ENCODE measurements around the gene TNNI3K. TPM values are rescaled to one million over a fixed set of nuclear protein-coding genes. Genes with fewer than 3 reads are reported as not detected.

The TNNI3K gene
- total RNA-seq, 1 donor from 2014 or later = not detected

DNA sequence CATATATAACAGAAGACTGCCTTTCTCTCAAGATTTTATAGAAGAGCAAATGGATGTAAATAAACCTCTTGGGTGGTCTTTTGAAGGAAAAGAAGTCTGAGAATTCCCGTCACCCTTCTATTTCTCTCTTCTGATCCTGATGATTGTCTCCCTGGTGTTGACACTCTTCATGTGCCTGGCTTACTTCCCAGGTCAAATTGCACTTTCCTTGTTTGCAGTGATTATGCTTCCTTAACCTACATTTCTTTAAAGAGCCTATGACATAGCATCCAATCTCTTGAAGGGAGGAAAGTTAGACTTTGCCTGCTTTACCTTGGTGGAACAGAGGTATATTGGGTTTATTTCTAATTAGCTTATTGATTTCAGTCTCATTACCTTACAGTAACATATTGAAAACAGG lies 197.1 kb downstream of the TNNI3K start:
- intact Hi-C loops (cut with micrococcal nuclease) = no loop called here

- intact Hi-C loops (cut with micrococcal nuclease) = no loop called here
Observed at GRCh38 chr1:74434321-74434720, 199.1 kb downstream of the TNNI3K start.

DNA sequence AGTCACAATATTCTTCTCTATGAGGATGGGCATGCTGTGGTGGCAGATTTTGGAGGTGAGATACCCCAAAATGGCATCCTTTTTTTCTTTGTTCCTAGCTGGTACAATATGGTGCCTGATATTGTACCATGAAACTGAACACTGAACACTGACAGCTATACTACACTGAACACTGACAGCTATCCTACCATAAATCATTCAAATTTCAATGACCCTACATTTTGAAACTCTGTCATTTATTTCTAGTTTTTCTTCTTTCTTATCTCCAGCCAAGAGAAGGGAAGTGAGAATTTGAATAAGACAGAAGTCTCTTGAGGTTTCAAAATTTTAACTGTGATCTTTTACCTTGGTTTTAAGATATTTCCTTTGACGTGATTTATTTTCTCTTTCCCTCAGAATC lies 200.9 kb downstream of the TNNI3K start:
- intact Hi-C loops (cut with micrococcal nuclease) = no loop called here

- intact Hi-C loops (cut with micrococcal nuclease) = no loop called here
Observed at GRCh38 chr1:74437035-74437434, 201.8 kb downstream of the TNNI3K start.

DNA sequence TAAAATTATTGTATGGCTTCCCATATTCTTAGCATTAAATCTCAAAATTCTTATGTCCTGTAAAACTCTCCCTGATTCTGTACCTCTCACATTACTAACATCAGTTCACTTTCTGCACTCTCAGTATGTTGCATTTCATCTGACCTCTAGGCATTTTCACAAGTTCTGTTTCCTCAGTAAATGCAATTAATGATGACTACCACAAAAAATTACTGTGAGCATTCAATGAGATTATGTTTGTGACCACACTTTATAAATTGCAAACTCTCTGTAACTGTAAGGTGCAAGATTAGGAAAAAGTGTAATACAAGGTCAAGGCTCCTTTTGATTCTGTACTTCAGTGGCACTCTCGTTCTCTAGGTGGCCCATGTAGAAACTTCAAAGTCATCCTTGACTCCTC lies 216.8 kb downstream of the TNNI3K start:
- intact Hi-C loops (cut with micrococcal nuclease) = no loop called here

GRCh38 chr1:74453277-74453676 lies 218.1 kb downstream of the TNNI3K start:
- intact Hi-C loops (cut with micrococcal nuclease) = no loop called here

GRCh38 chr1:74455390-74455789 lies 220.2 kb downstream of the TNNI3K start:
- intact Hi-C loops (cut with micrococcal nuclease) = no loop called here

DNA sequence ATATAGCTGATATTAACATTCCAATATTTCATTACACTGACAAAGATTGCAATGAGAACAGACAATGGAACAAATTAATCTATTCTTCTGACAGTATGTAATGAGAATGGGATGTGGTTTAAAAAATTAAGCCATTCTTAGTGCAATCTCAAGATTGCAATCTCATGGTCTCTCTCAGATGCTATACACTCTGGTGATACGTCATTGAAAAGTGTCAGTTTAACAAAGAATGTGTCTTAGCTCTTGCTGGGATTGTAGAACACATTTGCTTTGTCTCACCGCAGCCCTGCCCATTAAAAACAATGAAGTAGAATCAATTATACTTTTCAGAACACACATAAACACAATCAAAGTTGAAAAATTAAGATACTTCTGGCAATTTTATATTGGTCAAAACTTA lies 222.1 kb downstream of the TNNI3K start:
- intact Hi-C loops (cut with micrococcal nuclease) = no loop called here

DNA sequence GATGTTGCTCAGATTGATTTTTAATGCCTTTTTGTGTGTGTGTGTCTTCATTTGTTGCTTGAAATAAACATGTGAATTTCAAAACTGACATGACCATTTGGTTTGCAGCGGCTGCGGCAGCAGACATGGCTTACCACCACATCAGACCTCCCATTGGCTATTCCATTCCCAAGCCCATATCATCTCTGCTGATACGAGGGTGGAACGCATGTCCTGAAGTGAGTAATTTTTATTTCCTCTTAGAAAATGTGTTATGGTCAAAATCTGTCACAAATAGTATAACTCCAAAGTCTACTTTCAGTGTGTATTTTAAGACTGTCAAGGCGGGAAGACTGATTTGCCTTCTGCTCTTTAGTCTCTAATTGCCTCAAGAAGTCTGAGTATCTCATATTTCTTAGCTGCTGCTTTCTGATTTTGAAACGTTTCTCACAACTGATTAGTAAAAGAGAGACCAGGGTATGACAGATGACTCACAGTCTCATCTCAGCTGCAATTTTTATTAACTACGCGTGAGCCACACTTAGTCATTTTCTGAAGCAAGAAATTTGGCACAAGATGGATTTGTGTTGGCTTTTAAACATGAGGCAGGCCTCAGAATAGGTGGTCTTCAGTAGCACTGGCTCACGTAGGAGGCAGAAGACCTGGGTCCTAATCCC lies 228.3 kb downstream of the TNNI3K start:
- intact Hi-C loops (cut with micrococcal nuclease) = no loop called here

DNA sequence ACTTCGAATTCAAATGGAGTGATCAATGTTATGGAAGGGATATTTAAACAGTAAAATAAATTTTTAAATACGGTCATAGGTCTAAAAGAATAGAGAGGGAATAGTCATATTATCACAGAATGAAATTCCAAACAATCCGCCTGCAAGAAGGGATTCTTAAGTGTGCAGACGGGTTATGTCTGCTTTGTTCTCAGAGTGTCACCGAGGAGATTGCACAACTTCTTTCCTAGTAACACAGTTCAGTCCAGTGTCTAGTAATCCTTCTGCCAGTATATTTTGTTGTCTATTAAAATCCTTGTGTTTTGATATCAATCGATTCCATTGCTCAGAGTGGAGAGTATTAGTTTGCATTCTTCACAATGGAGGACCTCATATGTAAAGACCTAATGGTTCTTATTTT lies 228.8 kb downstream of the TNNI3K start:
- intact Hi-C loops (cut with micrococcal nuclease) = no loop called here

DNA sequence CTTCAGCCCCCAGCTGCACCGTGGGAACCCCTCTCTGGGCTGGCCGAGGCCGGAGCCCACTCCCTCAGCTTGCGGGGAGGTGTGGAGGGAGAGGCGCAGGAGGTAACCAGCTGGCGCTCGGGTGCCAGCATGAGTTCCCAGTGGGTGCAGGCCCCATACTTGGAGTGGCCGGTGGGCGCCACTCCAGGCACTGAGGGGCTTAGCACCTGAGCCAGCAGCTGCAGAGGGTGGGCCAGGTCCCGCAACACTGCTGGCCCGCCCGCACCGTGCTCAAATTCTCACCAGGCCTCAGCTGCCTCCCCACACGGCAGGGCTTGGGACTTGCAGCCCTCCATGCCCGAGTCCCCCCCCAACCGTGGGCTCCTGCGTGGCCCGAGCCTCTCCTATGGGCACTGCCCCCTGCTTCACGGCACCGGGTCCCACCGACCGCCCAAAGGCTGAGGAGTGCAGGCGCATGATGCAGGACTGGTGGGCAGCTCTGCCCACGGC lies 230.1 kb downstream of the TNNI3K start:
- intact Hi-C loops (cut with micrococcal nuclease) = no loop called here

GRCh38 chr1:74467786-74468377 lies 232.7 kb downstream of the TNNI3K start:
- intact Hi-C loops (cut with micrococcal nuclease) = no loop called here

GRCh38 chr1:74468982-74469603 lies 233.9 kb downstream of the TNNI3K start:
- intact Hi-C loops (cut with micrococcal nuclease) = loop anchor here (1.0 kb wide), 1 partner anchor 629 kb away; no protein-coding TSS in a partner anchor

DNA sequence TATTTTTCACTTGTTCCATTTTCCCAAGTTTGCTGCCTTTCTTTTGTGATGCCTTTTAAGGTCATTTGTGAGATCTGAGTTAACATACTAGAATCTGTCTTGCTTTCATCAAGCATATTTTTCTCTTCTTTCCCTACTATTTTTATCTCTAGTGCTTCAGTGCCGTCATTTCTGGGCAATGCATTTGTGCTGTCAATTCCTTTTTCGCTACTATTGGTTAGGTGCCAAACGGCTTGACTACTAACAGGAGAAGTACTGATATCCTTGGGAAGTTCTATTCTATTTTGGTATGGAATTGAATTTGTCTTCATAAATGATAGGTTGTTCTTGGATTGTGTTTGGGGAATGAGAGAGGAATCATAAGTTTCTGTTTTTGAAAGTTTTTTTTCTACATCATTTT lies 235.1 kb downstream of the TNNI3K start:
- intact Hi-C loops (cut with micrococcal nuclease) = no loop called here

GRCh38 chr1:74470936-74471335 lies 235.7 kb downstream of the TNNI3K start:
- intact Hi-C loops (cut with micrococcal nuclease) = no loop called here

DNA sequence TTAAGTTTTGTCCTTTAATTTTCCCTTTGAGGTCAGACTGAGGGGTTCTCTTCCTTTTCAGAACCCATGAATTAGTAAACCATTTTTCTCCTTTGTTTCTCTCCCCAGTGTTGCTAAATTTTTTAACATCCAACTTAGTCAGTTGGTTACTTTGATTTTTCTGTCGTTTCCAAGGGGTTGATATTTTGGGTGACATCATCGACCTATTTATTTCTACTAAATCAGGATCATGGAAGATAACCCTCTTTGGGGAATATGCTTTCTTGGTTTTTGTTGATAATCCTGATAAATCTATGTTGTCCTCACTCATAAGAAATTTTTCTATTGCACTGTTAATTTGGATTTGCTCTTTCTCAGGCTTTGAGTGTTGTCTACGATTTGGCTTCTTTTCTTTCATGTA lies 236.3 kb downstream of the TNNI3K start:
- intact Hi-C loops (cut with micrococcal nuclease) = no loop called here

- intact Hi-C loops (cut with micrococcal nuclease) = no loop called here
Observed at GRCh38 chr1:74474585-74474984, 239.4 kb downstream of the TNNI3K start.

DNA sequence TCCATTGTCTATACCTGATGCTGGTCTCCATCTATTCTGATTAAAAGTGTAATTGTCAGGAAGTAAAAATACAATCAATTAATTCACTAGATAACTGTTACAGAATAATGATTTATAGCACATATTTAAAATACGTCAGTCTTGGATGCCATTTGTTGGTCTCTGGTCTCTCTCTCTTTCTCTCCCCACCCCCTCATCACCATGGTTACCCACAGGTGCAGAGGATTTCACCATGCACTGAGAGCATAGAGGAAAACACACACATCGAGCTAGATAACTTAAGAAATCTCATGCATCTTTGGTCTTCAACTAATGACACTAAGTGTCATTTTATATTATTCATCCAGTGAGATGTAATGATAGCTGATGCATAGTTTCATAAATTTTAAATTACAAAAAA lies 243.8 kb downstream of the TNNI3K start:
- intact Hi-C loops (cut with micrococcal nuclease) = no loop called here

DNA sequence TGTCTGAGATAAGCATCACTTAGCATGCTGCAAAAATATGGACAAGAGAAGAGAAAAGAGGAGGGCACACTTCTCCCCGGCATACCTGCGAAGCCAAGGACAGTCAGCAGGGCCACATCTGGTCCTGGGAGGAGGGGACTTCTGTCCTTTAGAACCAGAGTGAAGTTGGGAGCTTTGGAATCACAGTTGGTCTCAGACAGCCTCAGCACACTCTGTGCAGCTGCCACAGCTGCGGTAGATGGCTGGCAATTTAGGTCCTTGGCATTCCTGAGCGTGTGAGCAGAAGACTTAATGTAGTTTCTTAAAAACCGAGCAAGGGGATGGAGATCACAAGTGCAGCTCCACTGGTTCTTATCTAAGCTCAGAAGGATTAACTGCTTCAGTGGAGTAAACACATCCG lies 244.9 kb downstream of the TNNI3K start:
- intact Hi-C loops (cut with micrococcal nuclease) = no loop called here

- intact Hi-C loops (cut with micrococcal nuclease) = no loop called here
Observed at GRCh38 chr1:74481607-74482006, 246.4 kb downstream of the TNNI3K start.

DNA sequence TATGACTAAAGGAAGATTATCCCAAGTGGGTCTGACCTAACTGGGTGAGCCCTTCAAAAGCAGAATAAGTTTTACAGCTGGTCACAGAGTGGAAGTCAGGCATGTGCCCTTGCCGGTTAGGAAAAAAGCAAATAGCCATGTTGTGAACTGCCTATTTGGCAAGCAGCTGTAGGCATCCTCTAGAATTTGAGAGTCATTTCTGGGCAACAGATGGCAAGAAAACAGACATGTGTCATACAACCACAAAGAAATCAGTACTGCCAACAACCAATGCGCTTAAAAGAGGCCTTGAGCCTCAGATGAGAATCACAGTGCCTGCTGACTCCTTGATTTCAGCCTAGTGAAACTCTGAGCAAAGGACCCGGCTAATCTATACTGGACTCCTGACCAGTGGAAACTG lies 250.4 kb downstream of the TNNI3K start:
- intact Hi-C loops (cut with micrococcal nuclease) = no loop called here

DNA sequence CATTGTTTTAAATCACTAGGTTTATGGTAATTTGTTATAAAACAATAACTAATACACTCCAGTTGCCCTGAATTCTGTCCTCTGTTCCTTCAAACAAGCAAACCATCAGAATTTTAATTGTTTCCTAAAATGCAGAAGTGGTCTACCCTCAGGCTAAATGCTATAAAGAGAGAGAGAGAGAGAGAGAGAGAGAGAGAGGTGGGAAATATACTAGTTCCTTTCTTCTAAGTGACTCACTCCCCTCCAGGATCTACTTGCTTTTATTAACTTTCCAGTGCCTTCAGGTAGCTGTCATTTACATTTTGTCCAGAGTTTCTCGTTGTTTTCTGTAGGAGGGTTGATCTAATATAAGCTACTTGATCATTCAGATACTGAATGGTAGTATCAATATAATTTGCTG lies 250.8 kb downstream of the TNNI3K start:
- intact Hi-C loops (cut with micrococcal nuclease) = no loop called here

DNA sequence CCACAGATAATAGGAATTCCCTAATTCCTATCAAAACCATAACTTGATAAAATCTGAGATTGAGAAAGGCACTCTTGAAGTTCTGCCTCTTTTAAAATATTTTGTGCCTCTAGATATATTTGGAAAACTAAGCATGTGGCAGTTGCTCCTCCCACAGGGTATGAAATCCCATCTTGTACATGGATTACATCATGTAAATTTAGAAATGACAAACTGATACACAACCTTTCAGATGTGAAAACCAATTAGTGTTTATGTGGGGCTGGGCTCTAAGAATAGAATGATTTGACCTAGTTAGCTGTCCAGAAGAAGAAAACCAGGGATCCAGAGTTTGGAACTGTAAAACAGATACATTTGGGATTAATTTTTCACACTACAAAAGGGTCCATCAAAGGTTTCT lies 261.5 kb downstream of the TNNI3K start:
- intact Hi-C loops (cut with micrococcal nuclease) = no loop called here

Data from T-helper 1 cell treated with Interleukin-12 subunit alpha and Interleukin-12 subunit beta and Interleukin-4 antibody, amounts not matched to agents 30 ng/mL and 1 ng/mL, for 36 hours (primary cell).